ENCODE data around the gene CEACAM1. TPM values are rescaled to one million over a fixed set of nuclear protein-coding genes. Genes with fewer than 3 reads are reported as not detected.

Gene CEACAM1
- total RNA-seq, 1 donor from 2014 or later: 0.39 TPM

- peaks cover 10% of the 10 kb centered on the region for H3K4me1 ChIP-seq
- no peak overlapping the region for H3K27ac Mint-ChIP-seq
- H3K4me3 Mint-ChIP-seq: peak overlapping the region; percentile 62
- peaks cover 4% of the 10 kb centered on the region for H3K27me3 Mint-ChIP-seq (ENCODE audit: insufficient read depth, low read depth)
- no peaks in the 10 kb centered on the region for H3K79me2 ChIP-seq (ENCODE audit: low read depth)
- no peaks in the 10 kb centered on the region for H4K20me1 ChIP-seq (ENCODE audit: low read depth)
- no peaks in the 10 kb centered on the region for H3F3A ChIP-seq (ENCODE audit: low read depth)
- H3K4me3 ChIP-seq: no peak overlapping the region
- no peak overlapping the region for H3K9ac ChIP-seq
- DNase-seq (ENCODE audit: low spot score): peak; percentile 43
- peaks cover 8% of the 10 kb centered on the region for H3K4me1 Mint-ChIP-seq
- H3K4me2 ChIP-seq: peak overlapping the region; percentile 22
- H3K9me3 Mint-ChIP-seq: peaks cover 4% of the 10 kb centered on the region
- H3K36me3 Mint-ChIP-seq: no peaks in the 10 kb centered on the region
- H3K27ac ChIP-seq: no peak overlapping the region
- TF ChIP-seq EZH2phosphoT487 (IDR thresholded peaks at IDR 0.05): no peak
- H2AFZ ChIP-seq (replicated peaks): no peak overlapping the region
- H3K36me3 ChIP-seq: no peaks in the 10 kb centered on the region
- H3K9me3 ChIP-seq (ENCODE audit: low read depth): no peaks in the 10 kb centered on the region
- H3K27me3 ChIP-seq: no peaks in the 10 kb centered on the region
Measured at GRCh38 chr19:42555317-42555716, 27.0 kb upstream of the CEACAM1 start.

- Mint-ChIP-seq H3K4me3 (no peak overlapping the region), H3K27ac (no peak overlapping the region), H3K36me3 (no peaks in the 10 kb centered on the region), H3K4me1 (peaks cover 8% of the 10 kb centered on the region), H3K9me3 (peaks cover 9% of the 10 kb centered on the region), H3K27me3 (ENCODE audit: insufficient read depth, low read depth) (peaks cover 4% of the 10 kb centered on the region)
- H3K36me3 ChIP-seq: no peaks in the 10 kb centered on the region
- H3K4me2 ChIP-seq: no peak overlapping the region
- no peak overlapping the region for H2AFZ ChIP-seq (replicated peaks)
- no peak overlapping the region for H3K4me3 ChIP-seq
- H4K20me1 ChIP-seq (ENCODE audit: low read depth): no peaks in the 10 kb centered on the region
- no peaks in the 10 kb centered on the region for H3K9me3 ChIP-seq (ENCODE audit: low read depth)
- peaks cover 10% of the 10 kb centered on the region for H3K4me1 ChIP-seq
- no peak for DNase-seq (ENCODE audit: low spot score)
- H3K27me3 ChIP-seq: no peaks in the 10 kb centered on the region
- no peaks in the 10 kb centered on the region for H3K79me2 ChIP-seq (ENCODE audit: low read depth)
- TF ChIP-seq CTCF (IDR thresholded peaks at IDR 0.05): no peak
- no peak for TF ChIP-seq EZH2phosphoT487 (IDR thresholded peaks at IDR 0.05)
- no peak for TF ChIP-seq EZH2 (IDR thresholded peaks at IDR 0.05)
- H3K9ac ChIP-seq: no peak overlapping the region
- no peaks in the 10 kb centered on the region for H3F3A ChIP-seq (ENCODE audit: low read depth)
- H3K27ac ChIP-seq: no peak overlapping the region
Measured at GRCh38 chr19:42554046-42554575, 25.8 kb upstream of the CEACAM1 start.

GRCh38 chr19:42553292-42554045 lies 25.2 kb upstream of the CEACAM1 start:
- Histone ChIP-seq H3K27me3 (no peaks in the 10 kb centered on the region), H3K4me1 (peaks cover 10% of the 10 kb centered on the region), H4K20me1 (ENCODE audit: low read depth) (no peaks in the 10 kb centered on the region), H3F3A (ENCODE audit: low read depth) (no peaks in the 10 kb centered on the region), H3K9me3 (ENCODE audit: low read depth) (no peaks in the 10 kb centered on the region), H3K4me3 (no peak overlapping the region), H3K9ac (no peak overlapping the region), H3K27ac (no peak overlapping the region), H2AFZ (replicated peaks) (no peak overlapping the region), H3K79me2 (ENCODE audit: low read depth) (no peaks in the 10 kb centered on the region), H3K4me2 (no peak overlapping the region), H3K36me3 (no peaks in the 10 kb centered on the region)
- DNase-seq (ENCODE audit: low spot score): no peak
- no peak for TF ChIP-seq CTCF (IDR thresholded peaks at IDR 0.05)
- no peak for TF ChIP-seq EZH2 (IDR thresholded peaks at IDR 0.05)
- no peak for TF ChIP-seq EZH2phosphoT487 (IDR thresholded peaks at IDR 0.05)
- Mint-ChIP-seq H3K27me3 (ENCODE audit: insufficient read depth, low read depth) (peaks cover 4% of the 10 kb centered on the region), H3K27ac (no peak overlapping the region), H3K36me3 (no peaks in the 10 kb centered on the region), H3K9me3 (peaks cover 13% of the 10 kb centered on the region), H3K4me3 (no peak overlapping the region), H3K4me1 (peaks cover 8% of the 10 kb centered on the region)

All from neural progenitor cell (in vitro differentiated cells).